HEK293T (cell line): ENCODE data around the gene ARID1A.

Experiments used
- CTCF ChIA-PET: fragments of 350-600 bp; formaldehyde crosslinking; extraction: SDS; loops from one replicate; lab custom pipeline; 2021; ENCODE audit warnings: antibody characterized with exemption, inconsistent platforms; lab: Yijun Ruan, JAX
- POLR2A ChIA-PET: fragments of 350-600 bp; formaldehyde crosslinking; extraction: SDS; loops from one replicate; lab custom pipeline; 2020; ENCODE audit warnings: antibody characterized with exemption, inconsistent platforms; lab: Yijun Ruan, JAX
- DNase-seq: peaks from one replicate; pipeline ENCODE4 v3.0.0; 2012; ENCODE audit warnings: mixed read lengths; ENCODE audit errors: extremely low spot score
- ARNT ChIP-seq: fragments of 450-650 bp; IDR thresholded peaks from 2 replicates; pipeline ENCODE4 v1.6.1; 2017; ENCODE audit warnings: mild to moderate bottlenecking
- BHLHE40 ChIP-seq: fragments of 450-650 bp; IDR thresholded peaks from 2 replicates; pipeline ENCODE4 v1.6.1; 2016; ENCODE audit warnings: mild to moderate bottlenecking, moderate library complexity, borderline replicate concordance
- CTBP1 ChIP-seq: fragments of 450-650 bp; IDR thresholded peaks from 2 replicates; pipeline ENCODE4 v1.6.1; 2016; ENCODE audit warnings: borderline replicate concordance
- ELF4 ChIP-seq: fragments of 450-650 bp; IDR thresholded peaks from 2 replicates; pipeline ENCODE4 v1.6.1; 2017; ENCODE audit warnings: antibody characterized with exemption
- FOXA1 ChIP-seq: fragments of 450-650 bp; IDR thresholded peaks from 2 replicates; pipeline ENCODE4 v1.6.1; 2016; ENCODE audit warnings: mild to moderate bottlenecking
- FOXK2 ChIP-seq: fragments of 450-650 bp; IDR thresholded peaks from 2 replicates; pipeline ENCODE4 v1.6.1; 2016; ENCODE audit warnings: mild to moderate bottlenecking
- FOXM1 ChIP-seq: fragments of 450-650 bp; IDR thresholded peaks from 2 replicates; pipeline ENCODE4 v1.6.1; 2017; ENCODE audit warnings: mild to moderate bottlenecking, borderline replicate concordance
- HDGF ChIP-seq: fragments of 450-650 bp; IDR thresholded peaks from 2 replicates; pipeline ENCODE4 v1.6.1; 2017; ENCODE audit warnings: antibody characterized with exemption, borderline replicate concordance
- L3MBTL2 ChIP-seq: fragments of 450-650 bp; conservative IDR thresholded peaks from 2 replicates; pipeline ENCODE4 v1.6.1; 2016; ENCODE audit warnings: mild to moderate bottlenecking
- LEF1 ChIP-seq: fragments of 450-650 bp; IDR thresholded peaks from 2 replicates; pipeline ENCODE4 v1.6.1; 2017; ENCODE audit warnings: mild to moderate bottlenecking, borderline replicate concordance
- NFRKB ChIP-seq: fragments of 450-650 bp; IDR thresholded peaks from 2 replicates; pipeline ENCODE4 v1.6.1; 2016; ENCODE audit warnings: mild to moderate bottlenecking, moderate library complexity
- SP1 ChIP-seq: fragments of 450-650 bp; IDR thresholded peaks from 2 replicates; pipeline ENCODE4 v1.6.1; 2017
- SUZ12 ChIP-seq: fragments of 450-650 bp; IDR thresholded peaks from 2 replicates; pipeline ENCODE4 v1.6.1; 2016; ENCODE audit warnings: mild to moderate bottlenecking
- TARDBP ChIP-seq: fragments of 450-650 bp; IDR thresholded peaks from 2 replicates; pipeline ENCODE4 v1.6.1; 2016
- ZNF384 ChIP-seq: fragments of 450-650 bp; IDR thresholded peaks from 2 replicates; pipeline ENCODE4 v1.6.1; 2016
- TF ChIP-seq, protein P1 (sequence below): fragments of 450-650 bp; IDR thresholded peaks from 2 replicates; pipeline ENCODE4 v1.6.1; 2016

ARID1A gene

DNA sequence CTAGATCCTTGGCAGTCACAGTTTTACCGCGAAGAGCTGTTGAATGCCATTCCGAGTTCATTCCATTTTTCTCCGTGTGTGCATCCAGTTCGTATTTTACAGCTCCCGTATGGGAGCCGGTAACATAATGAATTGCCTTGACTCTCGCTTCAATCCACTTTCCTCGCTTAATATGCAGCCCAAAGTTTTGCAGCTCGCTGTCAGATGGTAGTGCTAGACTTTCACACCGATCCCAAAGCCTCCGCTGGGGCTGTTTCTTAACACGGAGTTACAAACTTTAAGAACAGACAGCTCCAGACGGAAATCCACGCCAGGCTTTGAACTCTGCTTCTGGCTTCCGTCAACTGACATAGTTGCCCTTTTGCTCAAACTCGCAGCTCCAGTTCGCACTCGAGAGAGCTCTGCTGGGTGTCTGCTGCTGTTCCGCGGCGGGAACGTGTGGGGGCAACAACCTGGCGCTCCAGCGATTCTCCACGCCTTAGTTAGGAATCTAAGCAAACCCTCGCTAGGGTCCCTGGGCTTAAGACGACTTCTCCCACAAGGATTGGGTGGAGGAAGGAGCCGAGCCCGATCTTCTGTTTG, 3.5 kb upstream of the ARID1A start:
- peak; percentile 60 for DNase-seq
- CTCF ChIA-PET = interaction anchor here (0.6 to 1.7 kb wide), 8 partner anchors 15 to 112 kb away, joined by 3 to 10 read pairs (median 3); no protein-coding TSS in a partner anchor

DNA sequence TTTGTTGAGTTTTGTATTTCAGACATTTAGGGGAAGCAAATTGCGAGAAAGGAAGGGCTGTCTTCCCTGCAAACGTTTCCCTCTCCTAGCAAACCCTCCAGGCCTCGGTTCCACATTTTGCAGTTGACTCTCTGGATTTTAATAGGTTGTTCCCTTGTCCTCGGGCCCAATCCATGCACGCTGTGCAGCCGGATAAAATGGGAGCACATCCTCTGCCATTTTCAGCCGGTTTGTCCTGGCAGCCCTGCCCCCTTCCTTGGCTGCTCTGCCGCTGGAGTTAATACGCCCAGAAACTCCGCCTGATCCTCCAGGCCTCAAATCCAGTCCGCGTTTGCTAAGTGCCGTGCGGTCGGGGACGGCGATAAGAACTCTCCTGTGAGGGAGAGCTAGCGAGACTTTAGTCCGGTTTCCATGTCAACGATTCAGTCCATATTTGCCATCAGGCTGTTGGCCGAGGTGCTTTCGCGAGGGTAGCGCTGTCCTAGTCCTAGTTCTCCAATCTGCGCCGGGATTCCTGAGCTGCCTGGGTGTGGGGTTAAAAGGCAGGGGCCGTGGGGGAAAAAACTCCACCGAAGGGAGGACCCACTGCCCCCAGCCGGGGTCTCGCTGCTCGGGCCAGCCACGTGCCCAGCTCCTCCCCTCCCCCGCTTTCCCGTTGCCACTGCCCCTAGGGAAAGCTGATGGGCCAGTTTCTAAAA, 2.9 kb upstream of the ARID1A start:
- peak; percentile 77 for DNase-seq
- ChIA-PET CTCF (interaction anchor here (0.6 to 1.7 kb wide), 7 partner anchors 10 to 96 kb away, joined by 3 to 10 read pairs (median 3); no protein-coding TSS in a partner anchor), POLR2A (interaction anchor here (0.5 to 5.1 kb wide), 25 partner anchors 8 to 518 kb away, joined by 3 to 100 read pairs (median 5); partner anchors contain the start of genes GPN2 and PIGV)
- TF ChIP-seq, protein P1, sequence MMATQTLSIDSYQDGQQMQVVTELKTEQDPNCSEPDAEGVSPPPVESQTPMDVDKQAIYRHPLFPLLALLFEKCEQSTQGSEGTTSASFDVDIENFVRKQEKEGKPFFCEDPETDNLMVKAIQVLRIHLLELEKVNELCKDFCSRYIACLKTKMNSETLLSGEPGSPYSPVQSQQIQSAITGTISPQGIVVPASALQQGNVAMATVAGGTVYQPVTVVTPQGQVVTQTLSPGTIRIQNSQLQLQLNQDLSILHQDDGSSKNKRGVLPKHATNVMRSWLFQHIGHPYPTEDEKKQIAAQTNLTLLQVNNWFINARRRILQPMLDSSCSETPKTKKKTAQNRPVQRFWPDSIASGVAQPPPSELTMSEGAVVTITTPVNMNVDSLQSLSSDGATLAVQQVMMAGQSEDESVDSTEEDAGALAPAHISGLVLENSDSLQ = peak; percentile 57
- TF ChIP-seq ARNT (no peak), FOXM1 (peak; percentile 96), CTBP1 (peak; percentile 49; the same call in 1 of the 2 replicates), L3MBTL2 (peak; percentile 93)

More for the DNA sequence above, 3.5 kb upstream of the ARID1A start:
- TF ChIP-seq, protein P1 = peak; percentile 84
- TF ChIP-seq L3MBTL2 (peak; percentile 42), BHLHE40 (no peak), FOXM1 (peak; percentile 91), LEF1 (no peak)
- POLR2A ChIA-PET = interaction anchor here (0.6 to 5.1 kb wide), 21 partner anchors 9 to 198 kb away, joined by 3 to 100 read pairs (median 5); partner anchors contain the start of genes GPN2 and PIGV

DNA sequence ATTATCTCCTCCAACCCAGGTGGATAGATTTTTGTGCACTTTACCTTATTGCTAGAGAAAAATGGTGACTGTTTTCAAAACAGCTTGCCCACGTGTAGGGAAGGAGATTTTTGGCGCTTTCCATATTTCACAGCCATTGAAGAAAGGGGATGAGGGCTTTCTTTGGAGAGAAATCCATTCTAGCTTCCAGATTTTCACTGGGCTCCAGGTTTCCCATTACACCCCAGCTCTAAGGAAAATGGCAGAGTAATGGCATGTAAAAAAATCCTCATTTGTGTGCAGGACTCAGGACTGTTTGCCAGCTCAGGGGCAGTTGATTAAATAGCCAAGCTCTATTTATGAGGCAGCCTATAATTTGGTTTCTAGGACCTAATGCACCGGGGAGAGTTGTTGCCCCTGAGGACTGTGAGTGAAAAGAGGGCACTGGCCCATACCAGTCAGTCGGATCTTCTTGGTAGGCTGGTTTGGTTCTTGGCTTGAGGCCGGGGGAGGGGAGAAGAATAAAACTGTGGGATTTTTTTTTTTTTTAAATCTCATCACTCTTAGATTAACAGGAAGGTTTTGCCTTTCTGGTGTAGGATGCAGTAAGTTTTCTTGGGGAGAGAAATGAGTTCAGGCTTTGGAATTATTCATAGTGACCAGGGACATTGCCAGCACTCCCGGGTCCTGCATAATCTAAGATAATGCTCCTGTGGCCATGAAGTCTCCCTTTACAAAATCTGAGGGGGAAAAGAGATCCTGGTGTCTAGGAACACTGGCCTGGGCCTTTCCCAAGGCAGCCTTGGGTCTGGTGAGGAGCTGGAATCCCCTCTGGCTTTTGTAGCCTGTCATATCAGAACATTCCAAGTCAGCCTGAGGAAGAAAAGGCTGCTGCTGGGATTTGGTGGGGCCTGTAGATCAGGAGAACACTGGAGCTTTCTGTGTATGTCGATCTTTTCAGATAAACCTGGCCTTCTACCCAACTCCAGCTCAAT, 1.9 kb upstream of the ARID1A start:
- POLR2A ChIA-PET = interaction anchor here (0.5 to 5.1 kb wide), 16 partner anchors 8 to 517 kb away, joined by 3 to 100 read pairs (median 6); partner anchors contain the start of genes GPN2 and PIGV
- CTCF ChIA-PET = interaction anchor here (0.6 to 1.7 kb wide), 4 partner anchors 11 to 95 kb away, joined by 3 to 10 read pairs (median 4); no protein-coding TSS in a partner anchor
- TF ChIP-seq BHLHE40 (no peak), L3MBTL2 (peak; percentile 55), SUZ12 (no peak), CTBP1 (no peak), ZNF384 (no peak; the same call in 1 of the 2 replicates), FOXK2 (no peak), ARNT (no peak)
- TF ChIP-seq, protein P1 = no peak
- no peak for DNase-seq

DNA sequence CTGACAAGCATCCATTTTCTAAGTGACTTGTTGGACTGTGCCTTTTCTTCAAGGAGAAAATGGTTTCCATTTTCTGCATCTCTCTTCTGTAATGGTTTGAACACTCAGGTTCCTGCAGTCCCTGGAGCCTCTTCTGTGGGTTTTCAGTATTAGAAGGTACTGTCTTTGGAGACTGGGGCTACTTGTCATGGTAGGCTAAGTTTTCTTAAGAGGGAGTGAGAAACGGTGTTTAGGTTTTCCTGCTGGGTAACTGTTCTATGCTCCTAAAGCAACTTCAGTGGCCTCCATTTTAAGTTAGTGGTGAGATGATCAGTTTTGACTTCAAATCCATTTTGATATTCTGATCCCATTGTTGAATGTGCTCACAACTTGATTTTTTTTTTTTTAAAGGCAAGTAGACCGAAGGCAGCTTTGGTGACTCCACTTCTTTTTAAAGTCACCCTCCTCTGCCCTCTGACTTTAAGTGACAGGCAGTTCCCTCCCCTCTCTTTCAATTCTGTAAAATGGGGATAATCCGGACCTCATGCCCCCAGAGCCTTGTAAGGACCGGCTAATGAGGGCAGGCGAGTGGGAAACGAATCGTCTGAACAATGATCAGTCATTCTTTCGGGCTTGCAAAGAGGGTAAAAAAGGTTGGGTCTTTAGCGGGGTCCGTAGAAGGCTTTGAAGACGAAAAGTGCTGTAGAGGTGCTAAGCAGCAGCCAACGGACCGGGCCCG, 1.0 kb upstream of the ARID1A start:
- DNase-seq = no peak
- POLR2A ChIA-PET = interaction anchor here (5.1 kb wide), 1 partner anchor 92 kb away, joined by 100 read pairs; the partner anchor contains the start of gene PIGV
- TF ChIP-seq ARNT (no peak), LEF1 (no peak), FOXA1 (no peak), SUZ12 (no peak), TARDBP (no peak), BHLHE40 (no peak), CTBP1 (no peak), ZNF384 (no peak), ELF4 (no peak), SP1 (no peak), HDGF (no peak), FOXM1 (no peak), L3MBTL2 (no peak), NFRKB (no peak), FOXK2 (no peak)
- TF ChIP-seq, protein P1 = no peak
- CTCF ChIA-PET = no interaction called here
